LNCAP (cell line): ENCODE results near the gene ZDHHC1.

Experiments
- CTCF ChIP-seq: fragments of 450-650 bp; IDR thresholded peaks from 2 replicates; pipeline ENCODE4 v1.5.1; 2017; ENCODE audit warnings: mild to moderate bottlenecking

ZDHHC1 gene

GRCh38 chr16:67423611-67424260 is 7.5 kb upstream of the ZDHHC1 start:
- TF ChIP-seq CTCF = no peak

- no peak for TF ChIP-seq CTCF
These were observed 6.7 kb upstream of the ZDHHC1 start for GRCh38 chr16:67423015-67423414.

GRCh38 chr16:67421030-67421429 is 4.8 kb upstream of the ZDHHC1 start:
- no peak for TF ChIP-seq CTCF

GRCh38 chr16:67419931-67420330 is 3.7 kb upstream of the ZDHHC1 start:
- no peak for TF ChIP-seq CTCF

- no peak for TF ChIP-seq CTCF
These were observed 3.2 kb upstream of the ZDHHC1 start for GRCh38 chr16:67419502-67419901.

- no peak for TF ChIP-seq CTCF
These were observed 1.2 kb upstream of the ZDHHC1 start for GRCh38 chr16:67417333-67418061.

GRCh38 chr16:67413978-67414911 is 2.0 kb downstream of the ZDHHC1 start:
- TF ChIP-seq CTCF = no peak
